ENCODE measurements around the gene MEGF6.

Gene MEGF6

GRCh38 chr1:3540876-3541275 is 70.4 kb downstream of the MEGF6 start:
- no peak for DNase-seq (ENCODE audit: low spot score)

GRCh38 chr1:3539707-3540425 is 71.4 kb downstream of the MEGF6 start:
- no peak for DNase-seq (ENCODE audit: low spot score)

- no peak for DNase-seq (ENCODE audit: low spot score)
Observed at GRCh38 chr1:3537359-3537758, 73.9 kb downstream of the MEGF6 start.

GRCh38 chr1:3536420-3537195 is 74.7 kb downstream of the MEGF6 start:
- no peak for DNase-seq (ENCODE audit: low spot score)

GRCh38 chr1:3535732-3536131 is 75.6 kb downstream of the MEGF6 start:
- no peak for DNase-seq (ENCODE audit: low spot score)

GRCh38 chr1:3534803-3535637 is 76.3 kb downstream of the MEGF6 start:
- DNase-seq (ENCODE audit: low spot score) = no peak

- DNase-seq (ENCODE audit: low spot score) = no peak
Observed at GRCh38 chr1:3533067-3534048, 78.0 kb downstream of the MEGF6 start.

- no peak for DNase-seq (ENCODE audit: low spot score)
Observed at GRCh38 chr1:3531928-3532327, 79.4 kb downstream of the MEGF6 start.

- peak; percentile 98 for DNase-seq (ENCODE audit: low spot score)
Observed at GRCh38 chr1:3530926-3531818, 80.1 kb downstream of the MEGF6 start.

- no peak for DNase-seq (ENCODE audit: low spot score)
Observed at GRCh38 chr1:3530086-3530925, 81.0 kb downstream of the MEGF6 start.

GRCh38 chr1:3529099-3529729 is 82.1 kb downstream of the MEGF6 start:
- DNase-seq (ENCODE audit: low spot score) = no peak

GRCh38 chr1:3527774-3528173 is 83.5 kb downstream of the MEGF6 start:
- no peak for DNase-seq (ENCODE audit: low spot score)

- no peak for DNase-seq (ENCODE audit: low spot score)
Observed at GRCh38 chr1:3525551-3526482, 85.5 kb downstream of the MEGF6 start.

- DNase-seq (ENCODE audit: low spot score) = no peak
Observed at GRCh38 chr1:3524556-3525203, 86.6 kb downstream of the MEGF6 start.

- DNase-seq (ENCODE audit: low spot score) = no peak
Observed at GRCh38 chr1:3523980-3524379, 87.3 kb downstream of the MEGF6 start.

- no peak for DNase-seq (ENCODE audit: low spot score)
Observed at GRCh38 chr1:3522564-3523265, 88.6 kb downstream of the MEGF6 start.

- DNase-seq (ENCODE audit: low spot score) = no peak
Observed at GRCh38 chr1:3522112-3522511, 89.2 kb downstream of the MEGF6 start.

Measured in HuH-7.5 (cell line).